D721Med (cell line): ENCODE data around the gene REEP6.
"Not testable (repeated sequence)": the region's sequence is repeated elsewhere in the genome, so short reads cannot be mapped to it uniquely, and the experiment has no call there.

Source experiments
- DNase-seq: peaks from one replicate; pipeline ENCODE4 v3.0.0; 2011; ENCODE audit warnings: low spot score; ENCODE audit not compliant: insufficient read length
- FAIRE-seq: peaks from 2 replicates; lab custom pipeline; 2011; peaks lifted over from hg19 to GRCh38; lab: Jason Lieb, UNC
- TF ChIP-seq, protein P1 (sequence below): IDR thresholded peaks from 2 replicates; pipeline ENCODE4 v1.5.1; 2012; ENCODE audit warnings: mild to moderate bottlenecking, control low read depth; ENCODE audit not compliant: insufficient read depth; ENCODE audit errors: missing control alignments

Gene REEP6

DNA sequence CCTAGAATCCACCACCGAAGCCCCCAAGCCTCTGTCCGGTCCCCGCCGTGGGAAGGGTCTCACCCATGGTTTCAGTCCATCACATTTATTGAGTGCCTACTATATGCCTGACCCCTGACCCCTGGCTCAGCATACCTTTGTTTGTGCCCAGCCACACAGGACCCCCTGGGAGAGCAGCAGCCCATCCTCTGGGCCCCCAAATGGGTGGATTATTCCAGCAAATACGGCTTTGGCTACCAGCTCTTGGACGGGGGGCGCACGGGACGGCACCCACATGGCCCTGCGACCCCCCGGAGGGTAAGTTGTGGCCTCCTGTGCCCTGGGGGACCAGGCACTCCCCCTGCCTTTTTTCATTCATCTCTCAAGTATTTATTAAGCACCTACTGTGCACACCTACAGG, 40.6 kb downstream of the REEP6 start:
- FAIRE-seq (no peak), DNase-seq (no peak)
- TF ChIP-seq, protein P1, sequence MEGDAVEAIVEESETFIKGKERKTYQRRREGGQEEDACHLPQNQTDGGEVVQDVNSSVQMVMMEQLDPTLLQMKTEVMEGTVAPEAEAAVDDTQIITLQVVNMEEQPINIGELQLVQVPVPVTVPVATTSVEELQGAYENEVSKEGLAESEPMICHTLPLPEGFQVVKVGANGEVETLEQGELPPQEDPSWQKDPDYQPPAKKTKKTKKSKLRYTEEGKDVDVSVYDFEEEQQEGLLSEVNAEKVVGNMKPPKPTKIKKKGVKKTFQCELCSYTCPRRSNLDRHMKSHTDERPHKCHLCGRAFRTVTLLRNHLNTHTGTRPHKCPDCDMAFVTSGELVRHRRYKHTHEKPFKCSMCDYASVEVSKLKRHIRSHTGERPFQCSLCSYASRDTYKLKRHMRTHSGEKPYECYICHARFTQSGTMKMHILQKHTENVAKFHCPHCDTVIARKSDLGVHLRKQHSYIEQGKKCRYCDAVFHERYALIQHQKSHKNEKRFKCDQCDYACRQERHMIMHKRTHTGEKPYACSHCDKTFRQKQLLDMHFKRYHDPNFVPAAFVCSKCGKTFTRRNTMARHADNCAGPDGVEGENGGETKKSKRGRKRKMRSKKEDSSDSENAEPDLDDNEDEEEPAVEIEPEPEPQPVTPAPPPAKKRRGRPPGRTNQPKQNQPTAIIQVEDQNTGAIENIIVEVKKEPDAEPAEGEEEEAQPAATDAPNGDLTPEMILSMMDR, result no peak

DNA sequence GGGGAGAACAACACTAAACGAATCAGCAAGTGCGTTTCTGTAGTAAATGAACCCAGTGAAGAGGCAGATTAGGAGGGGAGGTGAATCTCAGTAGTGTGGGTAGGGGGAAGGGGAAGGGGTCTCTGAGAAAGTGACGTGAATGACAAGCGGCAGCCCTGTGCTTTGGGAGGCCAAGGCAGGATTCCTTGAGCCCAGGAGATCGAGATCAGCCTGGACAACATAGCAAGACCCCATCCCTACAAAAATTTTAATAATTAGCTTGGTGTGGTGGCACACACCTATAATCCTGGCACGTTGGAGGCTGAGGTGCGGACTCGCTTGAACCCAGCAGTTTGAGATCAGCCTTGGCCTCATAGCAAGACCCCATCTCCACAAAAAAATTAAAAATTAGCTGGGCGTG, 41.0 kb downstream of the REEP6 start:
- DNase-seq (no peak), FAIRE-seq (no peak)
- TF ChIP-seq, protein P1, result no peak

DNA sequence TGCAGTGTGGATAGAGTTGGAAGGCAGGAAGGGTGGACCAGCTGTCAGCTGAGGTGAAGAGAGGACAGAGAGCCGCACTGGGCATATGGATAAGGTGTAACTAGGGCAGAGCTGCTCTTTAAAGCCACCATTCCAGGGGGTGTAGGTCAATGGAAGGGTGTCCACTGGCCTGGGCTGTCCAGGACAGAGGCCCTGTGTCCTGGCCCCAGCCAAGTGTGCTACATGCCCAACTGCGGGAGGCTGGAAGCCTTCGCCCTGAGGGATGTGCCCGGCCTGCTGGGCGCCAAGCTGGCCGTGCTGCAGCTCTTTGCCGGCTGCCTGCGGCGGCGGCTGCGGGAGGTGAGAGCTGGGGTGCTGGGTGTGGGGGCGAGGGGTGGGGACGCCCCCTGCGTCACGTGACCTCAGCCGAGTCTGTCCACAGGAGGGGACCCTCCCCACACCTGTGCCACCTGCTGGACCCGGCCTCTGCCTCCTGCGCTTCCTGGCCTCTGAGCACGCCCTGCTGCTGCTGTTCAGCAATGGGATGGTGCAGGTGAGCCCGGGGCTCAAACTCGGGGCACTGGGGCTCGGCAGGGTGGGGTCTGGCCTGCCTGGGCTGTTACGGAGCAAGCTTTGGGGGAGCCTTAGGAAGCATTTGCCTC, 42.6 kb downstream of the REEP6 start:
- TF ChIP-seq, protein P1, result no peak
- DNase-seq (no peak), FAIRE-seq (no peak)

DNA sequence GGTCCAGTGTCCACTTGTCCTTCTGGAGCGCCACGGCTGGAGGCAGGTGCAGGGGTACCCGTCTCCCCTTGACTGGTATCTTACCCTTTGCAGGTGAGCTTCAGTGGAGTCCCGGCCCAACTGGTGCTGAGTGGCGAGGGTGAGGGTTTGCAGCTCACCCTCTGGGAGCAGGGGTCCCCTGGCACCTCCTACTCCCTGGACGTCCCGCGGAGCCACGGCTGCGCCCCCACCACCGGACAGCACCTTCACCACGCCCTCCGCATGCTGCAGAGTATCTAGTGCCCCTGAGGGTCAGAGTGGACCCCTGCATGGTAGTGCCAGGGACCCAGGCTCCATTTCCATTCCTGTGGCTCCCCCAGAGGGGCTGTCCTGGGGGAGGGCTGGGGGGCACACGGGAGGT, 44.0 kb downstream of the REEP6 start:
- TF ChIP-seq, protein P1, result no peak
- DNase-seq (no peak), FAIRE-seq (no peak)

DNA sequence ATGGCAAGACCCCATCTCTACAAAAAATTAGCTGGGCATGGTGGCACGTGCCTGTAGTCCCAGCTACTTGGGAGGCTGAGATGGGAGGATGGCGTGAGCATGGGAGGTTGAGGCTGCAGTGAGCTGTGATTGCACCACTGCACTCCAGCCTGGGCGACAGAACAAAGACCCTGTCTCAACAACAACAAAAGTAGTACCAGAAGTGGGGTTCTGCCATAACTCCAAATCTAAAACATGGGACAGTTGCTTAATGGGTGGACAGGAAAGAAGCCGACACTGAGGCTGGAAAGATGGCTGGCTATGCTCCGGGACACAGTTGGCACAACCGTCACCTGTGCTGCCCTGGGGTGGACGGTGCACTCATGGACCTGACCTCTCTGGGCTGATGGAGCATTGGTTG, 44.7 kb downstream of the REEP6 start:
- not testable (repeated sequence) for FAIRE-seq, DNase-seq

DNA sequence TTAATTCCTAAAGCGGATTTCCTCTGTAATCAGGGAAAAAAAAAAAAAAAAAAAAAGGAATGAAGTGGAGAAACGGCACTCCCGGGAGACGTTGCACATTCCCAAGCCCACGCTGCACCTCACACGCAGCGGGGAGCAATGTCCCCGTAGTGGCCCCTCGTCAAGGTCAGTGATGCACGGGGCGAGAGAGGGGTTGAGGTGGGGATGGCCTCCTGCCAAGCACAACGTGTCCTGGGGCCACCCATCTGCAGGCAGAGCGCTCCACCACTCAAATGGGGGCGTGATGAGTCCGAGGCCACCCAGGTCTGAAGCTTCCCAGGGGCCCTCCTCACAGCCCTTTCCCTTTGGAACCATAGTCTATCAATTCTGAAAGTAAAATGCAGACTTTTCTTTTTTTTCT, 48.0 kb downstream of the REEP6 start:
- FAIRE-seq, result no peak
- DNase-seq, result peak; percentile 66
- TF ChIP-seq, protein P1, result no peak

DNA sequence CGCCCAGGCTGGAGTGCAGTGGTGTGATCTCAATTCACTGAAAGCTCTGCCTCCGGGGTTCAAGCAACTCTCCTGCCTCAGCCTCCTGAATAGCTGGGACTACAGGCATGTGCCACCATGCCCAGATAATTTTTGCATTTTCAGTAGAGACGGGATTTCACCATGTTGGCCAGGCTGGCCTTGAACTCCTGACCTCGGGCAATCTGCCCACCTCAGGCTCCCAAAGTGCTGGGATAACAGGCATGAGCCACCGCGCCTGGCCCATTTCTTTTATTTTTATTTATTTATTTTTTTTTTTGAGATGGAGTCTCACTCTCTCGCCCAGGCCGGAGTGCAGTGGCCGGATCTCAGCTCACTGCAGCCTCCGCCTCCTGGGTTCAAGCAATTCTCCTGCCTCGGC, 48.8 kb downstream of the REEP6 start:
- not testable (repeated sequence) for DNase-seq, FAIRE-seq

DNA sequence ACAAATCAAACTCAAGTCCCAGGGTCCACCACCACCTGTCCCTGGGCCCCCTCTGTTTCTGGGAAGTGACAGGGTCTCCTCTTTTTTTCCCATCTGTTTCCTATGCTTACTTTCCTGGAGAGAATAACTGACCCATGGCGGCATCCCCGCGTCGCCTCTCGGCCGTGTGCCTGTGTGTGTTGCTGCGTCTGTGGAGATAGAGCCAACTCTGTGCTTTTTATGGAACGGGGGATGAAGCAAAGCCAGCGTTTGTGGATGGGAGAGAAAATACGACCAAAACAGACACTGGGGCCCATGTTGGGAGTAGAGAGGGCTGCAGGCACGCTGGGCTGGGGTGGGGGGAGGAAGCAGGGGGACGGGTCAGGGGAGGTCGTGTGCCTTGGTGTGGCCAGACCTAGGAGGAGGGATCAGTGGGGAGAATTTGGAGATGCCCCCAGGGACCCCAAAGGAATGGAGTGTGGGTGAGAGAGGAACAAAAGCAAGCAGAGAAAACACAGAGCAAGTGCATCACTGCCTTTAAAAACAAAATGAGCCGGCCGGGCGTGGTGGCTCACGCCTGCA, 49.5 kb downstream of the REEP6 start:
- TF ChIP-seq, protein P1, result no peak
- DNase-seq (no peak), FAIRE-seq (no peak)
